ENCODE results near the gene NFIA. TPM values are rescaled to one million over a fixed set of nuclear protein-coding genes. Genes with fewer than 3 reads are reported as not detected.

The NFIA gene
- total and polyA plus RNA-seq, 12 donors: 11.2 to 117 (median 92.5) TPM

GRCh38 chr1:61120246-61120840 lies 38.0 kb downstream of the NFIA start:
- intact Hi-C loops (cut with DNase I): loop anchor here in 4 of 10 donors (5.0 to 10.0 kb wide), 5 partner anchors 33 to 68 kb away; partner anchors contain the start of gene NFIA (in 3 of the 4)
- DNase-seq (no peak), ATAC-seq (peak in 2 of 8 donors; percentile 24 to 41)
- Histone ChIP-seq H3K27me3 (no peaks in the 10 kb centered on the region), H3K9me3 (no peaks in the 10 kb centered on the region), H3K4me1 (peaks cover 13 to 97% (median 75%) of the 10 kb centered on the region in 9 donors), H3K27ac (peak overlapping the region; percentile 36 to 85 (median 65)), H3K36me3 (no peaks in the 10 kb centered on the region), H3K4me3 (peak overlapping the region in 9 of 10 donors; percentile 2 to 39 (median 28))
- 8 to 13% methylated on average over 5 of the region's 5 CpGs for WGBS, 2 donors
- TF ChIP-seq CTCF (IDR thresholded peaks at IDR 0.05): no peak

DNA sequence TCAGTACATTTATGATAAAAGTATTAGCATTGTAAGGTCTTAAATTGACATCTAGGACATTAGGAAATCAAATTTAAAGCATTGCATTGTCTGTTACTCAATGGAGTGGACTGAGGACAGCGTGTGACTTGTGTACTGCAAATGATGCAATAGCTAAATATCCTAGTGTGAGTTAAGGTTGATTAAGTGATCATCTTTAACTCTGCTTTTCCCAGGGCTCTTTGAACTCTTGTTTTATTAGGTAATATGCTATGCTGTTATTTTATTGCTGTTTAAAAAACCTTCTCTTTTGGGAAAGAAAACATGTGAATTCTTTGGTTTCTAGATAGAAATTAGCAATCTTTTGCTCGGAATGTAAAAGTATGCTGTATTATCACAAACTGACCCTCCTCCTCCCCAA lies 38.6 kb downstream of the NFIA start:
- H3K4me3 ChIP-seq: peak overlapping the region in 8 of 10 donors; percentile 2 to 39 (median 29)
- WGBS, 2 donors: 25 to 45% methylated on average over 2 of the region's 2 CpGs
- TF ChIP-seq CTCF (IDR thresholded peaks at IDR 0.05): no peak
- H3K27ac ChIP-seq: peak overlapping the region; percentile 36 to 85 (median 65)
- ATAC-seq (peak in 7 of 8 donors; percentile 40 to 83 (median 63)), DNase-seq (no peak)
- peaks cover 10 to 97% (median 77%) of the 10 kb centered on the region in 9 donors for H3K4me1 ChIP-seq
- intact Hi-C loops (cut with DNase I): loop anchor here in 4 of 10 donors (5.0 to 10.0 kb wide), 5 partner anchors 34 to 69 kb away; partner anchors contain the start of gene NFIA (in 3 of the 4)
- no peaks in the 10 kb centered on the region for H3K36me3 ChIP-seq
- H3K27me3 ChIP-seq: no peaks in the 10 kb centered on the region
- no peaks in the 10 kb centered on the region for H3K9me3 ChIP-seq

GRCh38 chr1:61121631-61122030 lies 39.3 kb downstream of the NFIA start:
- no peak for TF ChIP-seq CTCF (IDR thresholded peaks at IDR 0.05)
- intact Hi-C loops (cut with DNase I): loop anchor here in 4 of 10 donors (5.0 to 10.0 kb wide), 5 partner anchors 34 to 69 kb away; partner anchors contain the start of gene NFIA (in 3 of the 4)
- Histone ChIP-seq H3K27me3 (no peaks in the 10 kb centered on the region), H3K36me3 (no peaks in the 10 kb centered on the region), H3K27ac (peak overlapping the region in 9 of 10 donors; percentile 20 to 85 (median 68)), H3K4me3 (no peak overlapping the region), H3K9me3 (no peaks in the 10 kb centered on the region), H3K4me1 (peaks cover 8 to 94% (median 72%) of the 10 kb centered on the region in 9 donors)
- no peak for ATAC-seq
- DNase-seq: no peak

- intact Hi-C loops (cut with DNase I): loop anchor here in 4 of 10 donors (5.0 to 10.0 kb wide), 5 partner anchors 35 to 70 kb away; partner anchors contain the start of gene NFIA (in 3 of the 4)
- H3K4me1 ChIP-seq: peaks cover 8 to 94% (median 64%) of the 10 kb centered on the region in 9 donors
- H3K27ac ChIP-seq: peak overlapping the region in 2 of 10 donors; percentile 11 to 85
- TF ChIP-seq CTCF (IDR thresholded peaks at IDR 0.05): no peak
- no peaks in the 10 kb centered on the region for H3K27me3 ChIP-seq
- no peaks in the 10 kb centered on the region for H3K36me3 ChIP-seq
- H3K9me3 ChIP-seq: no peaks in the 10 kb centered on the region
- ATAC-seq (no peak), DNase-seq (no peak)
- 75 to 84% methylated on average over 2 of the region's 2 CpGs for WGBS, 2 donors
- no peak overlapping the region for H3K4me3 ChIP-seq
Observed at GRCh38 chr1:61122389-61122788, 40.0 kb downstream of the NFIA start.
